Osteoblast (primary cell): ENCODE measurements around the gene RNASEH2B. TPM values are rescaled to one million over a fixed set of nuclear protein-coding genes. Genes with fewer than 3 reads are reported as not detected.

Source experiments
- DNase-seq: peaks from one replicate; pipeline ENCODE4 v3.0.0; 2011; ENCODE audit warnings: low spot score, mixed read lengths; ENCODE audit not compliant: insufficient read length; ENCODE audit errors: missing footprints
- H2AFZ ChIP-seq: 2 replicates; pipeline ENCODE4 v1.6.0; 2011; ENCODE audit warnings: mild to moderate bottlenecking, low read length
- H3K27ac ChIP-seq: 2 replicates; pipeline ENCODE4 v1.5.1; 2011; ENCODE audit warnings: mild to moderate bottlenecking, low read depth, low read length, moderate library complexity
- H3K27me3 ChIP-seq: 2 replicates; pipeline ENCODE4 v1.6.0; 2012; ENCODE audit warnings: mild to moderate bottlenecking, control low read depth, inconsistent platforms, low read length, moderate library complexity; ENCODE audit not compliant: insufficient read depth
- H3K36me3 ChIP-seq: 2 replicates; pipeline ENCODE4 v1.5.1; 2011; ENCODE audit warnings: mild to moderate bottlenecking, low read length, control low read depth, moderate library complexity; ENCODE audit not compliant: insufficient read depth
- H3K4me1 ChIP-seq: 2 replicates; pipeline ENCODE4 v1.5.1; 2011; ENCODE audit warnings: mild to moderate bottlenecking, low read length, control low read depth, moderate library complexity; ENCODE audit not compliant: insufficient read depth
- H3K4me2 ChIP-seq: 2 replicates; pipeline ENCODE4 v1.6.0; 2011; ENCODE audit warnings: mild to moderate bottlenecking, low read length; ENCODE audit not compliant: insufficient read depth
- H3K4me3 ChIP-seq: fragments of 200-600 bp; sonication (generic); 3 replicates; pipeline ENCODE4 v1.5.1; 2012; ENCODE audit warnings: mild to moderate bottlenecking, low read length, inconsistent platforms; ENCODE audit not compliant: insufficient read depth
- H3K79me2 ChIP-seq: 2 replicates; pipeline ENCODE4 v1.6.0; 2012; ENCODE audit warnings: mild to moderate bottlenecking, low read length, control low read depth, inconsistent platforms; ENCODE audit not compliant: insufficient read depth
- H3K9me3 ChIP-seq: 2 replicates; pipeline ENCODE4 v1.5.1; 2011; ENCODE audit warnings: low read depth, low read length, control low read depth
- H4K20me1 ChIP-seq: 2 replicates; pipeline ENCODE4 v1.6.0; 2012; ENCODE audit warnings: mild to moderate bottlenecking, low read length, control low read depth; ENCODE audit not compliant: insufficient read depth
- CTCF ChIP-seq: IDR thresholded peaks from 2 replicates; pipeline ENCODE4 v1.5.1; 2011; ENCODE audit warnings: mild to moderate bottlenecking, low read depth, low read length, moderate library complexity; ENCODE audit errors: extremely low read depth
- total RNA-seq: library from RNA; depleted of rRNA; stranded (reverse); fragments of >200 nt; gene quantifications from 2 replicates; pipeline ENCODE4 v1.2.3, GENCODE V29; 2012

RNASEH2B gene
- total RNA-seq, 1 donor, result 47.4 TPM

- peaks cover 61% of the 10 kb centered on the region for H3K79me2 ChIP-seq
- DNase-seq, result no peak
- H3K4me3 ChIP-seq, result no peak overlapping the region
- no peak for TF ChIP-seq CTCF
- H3K4me1 ChIP-seq, result no peaks in the 10 kb centered on the region
- peaks cover 3% of the 10 kb centered on the region for H3K36me3 ChIP-seq
- no peaks in the 10 kb centered on the region for H3K27me3 ChIP-seq
- H3K27ac ChIP-seq, result no peak overlapping the region
- peaks cover 6% of the 10 kb centered on the region for H3K9me3 ChIP-seq
- H2AFZ ChIP-seq, result no peak overlapping the region
- peaks cover 2% of the 10 kb centered on the region for H4K20me1 ChIP-seq
- H3K4me2 ChIP-seq, result no peak overlapping the region
Observed at GRCh38 chr13:50924025-50924424, 14.4 kb downstream of the RNASEH2B start.

- Histone ChIP-seq H3K79me2 (peaks cover 26% of the 10 kb centered on the region), H3K4me3 (no peak overlapping the region), H3K9me3 (peaks cover 4% of the 10 kb centered on the region), H3K4me1 (no peaks in the 10 kb centered on the region), H3K36me3 (no peaks in the 10 kb centered on the region), H3K4me2 (no peak overlapping the region), H3K27me3 (no peaks in the 10 kb centered on the region), H2AFZ (no peak overlapping the region), H4K20me1 (no peaks in the 10 kb centered on the region), H3K27ac (no peak overlapping the region)
- DNase-seq, result no peak
- TF ChIP-seq CTCF, result no peak
Observed at GRCh38 chr13:50927701-50928100, 18.1 kb downstream of the RNASEH2B start.

- Histone ChIP-seq H3K27ac (no peak overlapping the region), H3K4me1 (no peaks in the 10 kb centered on the region), H3K4me2 (no peak overlapping the region), H2AFZ (no peak overlapping the region), H3K79me2 (peaks cover 22% of the 10 kb centered on the region), H3K9me3 (peaks cover 3% of the 10 kb centered on the region), H4K20me1 (no peaks in the 10 kb centered on the region), H3K4me3 (no peak overlapping the region), H3K27me3 (no peaks in the 10 kb centered on the region), H3K36me3 (no peaks in the 10 kb centered on the region)
- no peak for TF ChIP-seq CTCF
- DNase-seq, result no peak
Observed at GRCh38 chr13:50928102-50928501, 18.5 kb downstream of the RNASEH2B start.

- Histone ChIP-seq H3K36me3 (no peaks in the 10 kb centered on the region), H3K27ac (no peak overlapping the region)
Observed at GRCh38 chr13:50928659-50929462, 19.3 kb downstream of the RNASEH2B start.

More at GRCh38 chr13:50928659-50929462, 19.3 kb downstream of the RNASEH2B start:
- H4K20me1 ChIP-seq, result no peaks in the 10 kb centered on the region
- no peak for DNase-seq
- H3K4me3 ChIP-seq, result no peak overlapping the region
- TF ChIP-seq CTCF, result no peak
- peaks cover 19% of the 10 kb centered on the region for H3K79me2 ChIP-seq
- no peaks in the 10 kb centered on the region for H3K27me3 ChIP-seq
- H3K4me1 ChIP-seq, result no peaks in the 10 kb centered on the region
- peaks cover 2% of the 10 kb centered on the region for H3K9me3 ChIP-seq
- H3K4me2 ChIP-seq, result no peak overlapping the region
- H2AFZ ChIP-seq, result no peak overlapping the region
